ENCODE results near the gene SHB.
"Not testable (repeated sequence)": the region's sequence is repeated elsewhere in the genome, so short reads cannot be mapped to it uniquely, and the experiment has no call there.

GRCh38 chr9:37909836-37910235 is 159.2 kb downstream of the SHB start:
- not testable (repeated sequence) for TF ChIP-seq CTCF (IDR thresholded peaks at IDR 0.05; ENCODE audit: poor library complexity); EZH2 (IDR thresholded peaks at IDR 0.05; ENCODE audit: borderline replicate concordance)
